GM20000 (cell line): ENCODE results near the gene POC1B.

Experiments used
- DNase-seq: peaks from one replicate; pipeline ENCODE4 v3.0.0; 2012; ENCODE audit warnings: low spot score
- TF ChIP-seq, protein P1 (sequence below): IDR thresholded peaks from 2 replicates; pipeline ENCODE4 v1.5.1; 2012; ENCODE audit warnings: mild to moderate bottlenecking, control low read depth; ENCODE audit errors: extremely low read depth, missing control alignments

Gene POC1B

DNA sequence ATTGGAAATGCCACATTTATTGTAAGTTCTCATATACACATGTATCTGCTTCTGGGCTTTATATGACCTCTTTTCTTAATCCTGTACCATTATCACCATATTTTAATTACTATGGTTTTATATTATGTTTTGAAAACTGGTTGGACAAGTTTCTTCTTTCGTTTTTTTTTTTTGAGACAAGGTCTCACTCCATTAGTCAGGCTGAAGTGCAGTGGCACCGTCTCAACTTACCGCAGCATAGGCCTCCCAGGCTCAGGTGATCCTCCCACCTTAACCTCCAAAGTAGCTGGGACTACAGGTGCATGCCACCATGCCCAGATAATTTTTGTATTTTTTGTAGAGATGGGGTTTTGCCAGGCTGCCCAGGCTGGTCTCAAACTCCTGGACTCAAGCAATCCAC lies 45.9 kb downstream of the POC1B start:
- DNase-seq = no peak
- TF ChIP-seq, protein P1, sequence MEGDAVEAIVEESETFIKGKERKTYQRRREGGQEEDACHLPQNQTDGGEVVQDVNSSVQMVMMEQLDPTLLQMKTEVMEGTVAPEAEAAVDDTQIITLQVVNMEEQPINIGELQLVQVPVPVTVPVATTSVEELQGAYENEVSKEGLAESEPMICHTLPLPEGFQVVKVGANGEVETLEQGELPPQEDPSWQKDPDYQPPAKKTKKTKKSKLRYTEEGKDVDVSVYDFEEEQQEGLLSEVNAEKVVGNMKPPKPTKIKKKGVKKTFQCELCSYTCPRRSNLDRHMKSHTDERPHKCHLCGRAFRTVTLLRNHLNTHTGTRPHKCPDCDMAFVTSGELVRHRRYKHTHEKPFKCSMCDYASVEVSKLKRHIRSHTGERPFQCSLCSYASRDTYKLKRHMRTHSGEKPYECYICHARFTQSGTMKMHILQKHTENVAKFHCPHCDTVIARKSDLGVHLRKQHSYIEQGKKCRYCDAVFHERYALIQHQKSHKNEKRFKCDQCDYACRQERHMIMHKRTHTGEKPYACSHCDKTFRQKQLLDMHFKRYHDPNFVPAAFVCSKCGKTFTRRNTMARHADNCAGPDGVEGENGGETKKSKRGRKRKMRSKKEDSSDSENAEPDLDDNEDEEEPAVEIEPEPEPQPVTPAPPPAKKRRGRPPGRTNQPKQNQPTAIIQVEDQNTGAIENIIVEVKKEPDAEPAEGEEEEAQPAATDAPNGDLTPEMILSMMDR = no peak

DNA sequence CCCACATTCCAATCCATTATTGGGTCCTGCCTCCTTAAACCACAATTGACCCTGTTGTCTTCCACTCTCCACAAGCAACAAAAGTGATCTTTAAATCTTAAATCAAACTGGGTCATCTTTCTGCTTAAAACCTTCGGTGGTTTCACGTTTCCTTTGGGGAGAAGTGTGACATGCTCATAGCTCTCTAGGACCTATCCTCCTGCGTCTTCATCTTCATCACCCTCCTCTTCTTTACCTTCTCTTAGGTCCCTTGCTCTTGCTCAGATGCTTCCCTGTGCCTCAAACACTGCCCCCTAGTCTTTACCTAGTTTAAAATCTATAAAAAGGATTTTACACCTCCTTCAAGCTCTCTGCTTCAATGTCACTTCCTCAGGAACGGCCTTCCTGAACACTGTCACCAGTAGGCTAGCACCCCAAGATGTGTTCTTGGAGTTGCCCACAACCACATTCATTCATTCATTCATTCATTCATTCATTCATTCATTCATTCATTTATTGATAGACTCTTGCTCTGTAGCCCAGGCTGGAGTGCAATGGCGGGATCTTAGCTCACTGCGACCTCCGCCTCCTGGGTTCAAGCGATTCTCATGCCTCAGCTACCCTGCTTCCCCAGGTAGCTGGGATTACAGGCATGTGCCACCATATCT lies 48.1 kb downstream of the POC1B start:
- DNase-seq = no peak
- TF ChIP-seq, protein P1 = no peak

DNA sequence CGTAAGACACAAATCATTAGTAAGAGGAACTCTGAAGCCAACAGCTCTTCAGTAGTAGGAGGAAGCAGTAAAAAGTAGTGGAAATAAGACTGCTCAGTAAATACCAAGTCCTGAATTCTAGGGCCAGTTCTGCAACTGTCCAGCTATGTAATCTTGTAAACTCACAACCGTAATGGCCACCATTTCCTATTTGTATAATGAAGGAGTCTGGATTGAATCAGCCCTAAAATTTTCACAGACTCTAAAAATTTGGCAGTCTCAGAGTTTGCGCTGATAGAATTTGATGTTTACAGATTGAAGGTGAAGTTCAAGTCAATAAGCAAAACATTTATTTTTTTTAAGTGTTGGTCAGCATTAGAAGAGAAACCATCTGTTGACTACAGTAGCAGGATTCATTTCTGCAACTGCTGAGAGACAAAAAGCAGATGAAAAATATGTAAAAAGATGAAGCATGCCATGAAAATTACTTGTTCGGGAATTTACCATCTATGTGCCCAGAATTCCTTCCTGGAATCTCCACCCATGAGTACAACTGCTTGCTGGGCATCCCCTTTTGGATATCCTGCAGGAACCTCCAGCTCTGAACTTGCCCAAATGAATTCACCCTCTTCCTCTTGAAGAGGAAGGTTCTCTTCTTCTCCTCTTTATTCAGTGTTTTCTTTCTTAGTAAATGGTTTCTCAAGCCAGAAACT lies 48.8 kb downstream of the POC1B start:
- TF ChIP-seq, protein P1 = no peak
- no peak for DNase-seq

DNA sequence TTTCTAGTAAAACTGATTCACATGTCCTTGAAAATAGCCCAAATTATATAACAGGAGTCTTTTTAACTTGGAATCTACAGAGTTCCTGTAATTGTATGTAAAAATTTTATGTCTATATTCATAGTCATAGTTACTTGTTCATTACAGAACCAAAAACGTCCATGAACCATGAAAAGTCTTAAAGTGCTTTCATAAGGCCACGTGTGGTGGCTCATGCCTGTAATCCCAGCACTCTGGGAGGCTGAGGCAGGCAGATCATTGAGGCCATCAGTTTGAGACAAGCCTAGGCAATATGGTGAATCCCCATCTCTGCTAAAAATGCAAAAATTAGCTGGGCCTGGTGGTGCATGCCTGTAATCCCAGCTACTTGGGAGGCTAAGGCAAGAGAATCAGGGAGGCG lies 49.6 kb downstream of the POC1B start:
- TF ChIP-seq, protein P1 = no peak

DNA sequence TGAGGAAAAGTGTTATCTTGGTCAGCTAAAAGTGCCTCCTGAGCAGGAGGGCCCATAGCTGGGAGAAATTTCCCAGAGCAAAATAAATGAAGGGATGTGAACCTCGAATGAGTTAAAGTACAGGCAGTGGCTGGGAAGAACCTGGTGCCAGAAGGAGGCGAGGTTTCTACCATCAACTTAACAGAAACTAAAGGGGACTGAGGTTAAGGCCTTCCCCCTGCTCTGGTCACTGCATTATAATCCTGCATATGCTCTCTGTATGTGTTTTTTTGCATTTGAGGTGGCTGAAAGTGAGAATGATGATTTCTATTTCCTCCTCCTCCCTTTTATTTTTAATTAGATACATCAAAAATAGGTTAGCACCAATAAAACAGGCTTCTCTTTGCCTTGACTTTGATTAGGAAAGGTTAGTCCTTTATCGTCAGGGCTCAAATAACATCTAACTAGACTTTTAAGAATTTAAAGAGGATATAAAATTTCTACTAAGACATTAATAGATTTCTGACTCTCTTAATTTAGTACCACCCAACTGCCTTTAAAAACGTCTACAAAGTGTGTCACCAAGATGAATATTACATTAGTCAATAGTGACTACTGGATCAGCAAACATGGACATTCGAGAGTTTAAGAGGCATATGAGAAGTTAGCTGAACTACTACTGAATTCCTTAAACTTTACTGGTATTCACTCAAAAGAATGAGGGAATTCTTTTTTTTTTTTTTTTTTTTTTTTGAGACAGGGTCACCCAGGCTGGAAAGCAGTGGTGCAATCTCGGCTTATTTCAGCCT lies 50.5 kb downstream of the POC1B start:
- TF ChIP-seq, protein P1 = no peak
- DNase-seq = no peak

More for the DNA sequence above, 49.6 kb downstream of the POC1B start:
- DNase-seq = no peak

DNA sequence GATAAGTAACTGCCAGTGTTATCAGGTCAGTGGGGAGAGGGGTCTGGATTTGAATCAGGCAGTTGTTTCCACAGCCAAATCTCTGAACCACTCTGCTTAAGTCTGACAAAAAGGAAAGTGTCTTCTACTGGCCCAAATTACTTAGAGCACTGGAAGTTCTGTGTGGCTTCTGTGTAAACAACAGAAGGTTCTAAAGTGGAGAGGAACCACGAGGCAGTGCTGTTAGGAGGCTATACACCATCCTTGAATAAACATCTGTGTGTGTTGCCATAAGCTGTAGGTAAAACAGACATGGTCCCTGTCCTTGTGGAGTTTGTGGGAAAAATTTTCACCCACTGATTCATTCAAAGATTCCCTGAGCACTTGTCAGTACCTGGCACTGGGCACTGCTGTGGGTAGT lies 51.2 kb downstream of the POC1B start:
- DNase-seq = no peak
- TF ChIP-seq, protein P1 = no peak

DNA sequence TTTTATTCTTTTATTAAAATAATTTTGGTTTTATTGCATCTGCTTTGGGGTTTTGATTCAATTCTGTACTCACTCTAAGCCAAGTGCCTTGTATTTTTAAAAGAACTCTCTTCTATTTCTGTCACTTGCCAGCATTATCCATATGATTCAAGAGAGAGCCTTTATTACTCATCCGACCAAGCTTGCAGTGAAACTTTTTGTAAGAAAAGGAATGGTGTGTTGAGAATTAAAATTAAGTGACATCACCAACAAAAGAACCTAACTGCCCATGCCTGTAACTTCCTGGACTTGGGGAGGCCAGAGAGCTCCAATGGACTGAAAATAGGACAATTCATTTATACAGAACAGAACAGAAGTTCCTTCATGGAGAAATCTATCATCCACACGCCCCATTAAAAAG lies 53.3 kb downstream of the POC1B start:
- DNase-seq = no peak
- TF ChIP-seq, protein P1 = no peak
